Measurements from ENCODE around the gene CDK5RAP1.

- TF ChIP-seq CTCF (optimal IDR thresholded peaks at IDR 0.05 in 1 of 3, IDR thresholded peaks at IDR 0.05 in 1 of 3, conservative IDR thresholded peaks at IDR 0.05 in 1 of 3; ENCODE audit: extremely low read depth in 1 of 3, insufficient read depth in 2 of 3, low read length in 3 of 3) = no peak
- TF ChIP-seq EZH2 (IDR thresholded peaks at IDR 0.05; ENCODE audit: low read length) = no peak
These were observed 18.0 kb upstream of the CDK5RAP1 start for GRCh38 chr20:33419140-33419974.
